ENCODE measurements around the gene SERAC1. TPM values are rescaled to one million over a fixed set of nuclear protein-coding genes. Genes with fewer than 3 reads are reported as not detected.

Gene SERAC1
- total and polyA plus RNA-seq, 2 donors from 2014 or later, result 5.8 to 6.7 TPM

DNA sequence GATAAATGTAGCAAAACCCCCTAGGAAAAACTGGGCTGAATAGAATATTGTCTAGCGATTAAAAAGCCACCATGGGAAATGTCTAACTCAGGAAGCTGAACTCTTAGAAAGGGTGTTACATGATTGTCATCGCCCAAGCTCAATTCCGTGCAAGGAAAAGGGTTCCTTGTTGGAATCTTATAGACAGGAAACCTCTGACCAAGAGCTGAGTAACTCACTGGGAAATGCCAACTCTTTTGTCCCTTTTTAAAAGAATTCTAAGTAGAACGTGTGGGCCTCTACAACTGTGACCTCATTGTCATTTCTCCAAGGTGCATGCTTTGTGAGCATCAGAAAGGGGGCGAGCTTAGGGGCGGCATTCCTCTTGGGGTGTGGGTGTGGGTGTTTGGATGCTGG, 98.3 kb downstream of the SERAC1 start:
- no peak overlapping the region for H3K27ac ChIP-seq (ENCODE audit: low read depth in 2 of 2, low read length in 2 of 2)
- FAIRE-seq (no peak), DNase-seq (no peak)
- H3K9ac ChIP-seq (ENCODE audit: low read length in 3 of 3), result no peak overlapping the region
- peaks cover 0 to 6% (median 0%) of the 10 kb centered on the region in 3 donors for H3K4me1 ChIP-seq (ENCODE audit: control insufficient read depth in 2 of 3, insufficient read depth in 2 of 3, low read depth in 1 of 3, low read length in 3 of 3)
- H3K36me3 ChIP-seq (ENCODE audit: control insufficient read depth in 2 of 3, insufficient read depth in 3 of 3, low read length in 3 of 3), result peaks cover 0 to 3% (median 0%) of the 10 kb centered on the region in 3 donors
- H3K9me3 ChIP-seq (ENCODE audit: control insufficient read depth in 2 of 3, insufficient read depth in 1 of 3, low read length in 3 of 3), result no peaks in the 10 kb centered on the region
- H3K4me3 ChIP-seq (ENCODE audit: low read length in 3 of 3), result no peak overlapping the region
- TF ChIP-seq, protein P1, sequence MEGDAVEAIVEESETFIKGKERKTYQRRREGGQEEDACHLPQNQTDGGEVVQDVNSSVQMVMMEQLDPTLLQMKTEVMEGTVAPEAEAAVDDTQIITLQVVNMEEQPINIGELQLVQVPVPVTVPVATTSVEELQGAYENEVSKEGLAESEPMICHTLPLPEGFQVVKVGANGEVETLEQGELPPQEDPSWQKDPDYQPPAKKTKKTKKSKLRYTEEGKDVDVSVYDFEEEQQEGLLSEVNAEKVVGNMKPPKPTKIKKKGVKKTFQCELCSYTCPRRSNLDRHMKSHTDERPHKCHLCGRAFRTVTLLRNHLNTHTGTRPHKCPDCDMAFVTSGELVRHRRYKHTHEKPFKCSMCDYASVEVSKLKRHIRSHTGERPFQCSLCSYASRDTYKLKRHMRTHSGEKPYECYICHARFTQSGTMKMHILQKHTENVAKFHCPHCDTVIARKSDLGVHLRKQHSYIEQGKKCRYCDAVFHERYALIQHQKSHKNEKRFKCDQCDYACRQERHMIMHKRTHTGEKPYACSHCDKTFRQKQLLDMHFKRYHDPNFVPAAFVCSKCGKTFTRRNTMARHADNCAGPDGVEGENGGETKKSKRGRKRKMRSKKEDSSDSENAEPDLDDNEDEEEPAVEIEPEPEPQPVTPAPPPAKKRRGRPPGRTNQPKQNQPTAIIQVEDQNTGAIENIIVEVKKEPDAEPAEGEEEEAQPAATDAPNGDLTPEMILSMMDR (IDR thresholded peaks at IDR 0.05; ENCODE audit: borderline replicate concordance, extremely low read depth, insufficient read depth), result no peak
- no peaks in the 10 kb centered on the region for H3K27me3 ChIP-seq (ENCODE audit: control insufficient read depth, insufficient read depth, low read length)
- intact Hi-C loops (cut with DNase I), result no loop called here

DNA sequence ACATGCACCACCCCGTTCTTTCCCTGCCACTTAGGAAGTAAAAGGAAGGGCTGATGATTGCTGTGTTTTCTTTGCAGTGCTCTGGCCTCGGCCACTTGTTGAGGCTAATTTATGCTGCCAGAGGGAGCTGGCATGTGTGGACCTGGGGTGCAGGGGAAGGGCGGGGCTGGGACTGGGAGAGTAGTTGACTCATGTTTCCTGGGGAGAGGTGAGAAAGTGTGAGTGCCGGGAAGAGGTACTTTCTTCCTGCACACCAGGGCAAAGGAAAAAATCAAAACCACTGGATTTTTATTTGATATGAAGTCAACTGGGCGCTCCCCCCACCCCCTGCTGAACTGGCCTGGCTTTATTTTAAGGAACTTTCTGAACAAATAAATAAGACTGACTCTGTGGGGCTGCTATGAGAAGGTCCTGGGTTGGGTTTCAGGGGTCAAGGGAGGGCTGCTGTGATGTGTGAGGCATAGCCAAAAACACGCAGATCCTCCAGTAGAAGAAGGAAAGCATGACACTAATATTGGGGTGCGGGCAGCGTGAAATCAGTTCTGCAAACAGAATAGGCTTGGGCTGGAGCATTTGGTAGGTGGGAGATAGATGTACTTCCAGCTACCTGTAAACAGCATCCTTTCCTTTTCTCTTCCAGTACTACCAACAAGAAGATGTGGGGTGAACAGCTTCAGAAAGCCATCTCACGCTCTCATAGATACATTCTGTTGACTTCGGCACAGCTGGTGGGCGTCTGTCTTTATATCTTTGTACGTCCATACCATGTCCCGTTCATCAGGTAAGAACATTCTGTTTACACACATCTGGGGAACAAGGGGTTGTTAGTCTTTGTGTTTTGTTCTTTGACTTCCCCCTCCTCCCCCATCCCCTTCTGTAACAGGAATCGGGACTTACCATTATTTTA, 98.9 kb downstream of the SERAC1 start:
- DNase-seq (peak in 3 of 5 donors; percentile 41 to 93 (median 48)), FAIRE-seq (no peak)
- Histone ChIP-seq H3K4me3 (ENCODE audit: low read length in 3 of 3) (no peak overlapping the region), H3K27ac (ENCODE audit: low read depth in 2 of 2, low read length in 2 of 2) (no peak overlapping the region), H3K9me3 (ENCODE audit: control insufficient read depth in 2 of 3, insufficient read depth in 1 of 3, low read length in 3 of 3) (no peaks in the 10 kb centered on the region), H3K9ac (ENCODE audit: low read length in 3 of 3) (no peak overlapping the region), H3K4me1 (ENCODE audit: control insufficient read depth in 2 of 3, insufficient read depth in 2 of 3, low read depth in 1 of 3, low read length in 3 of 3) (peaks cover 0 to 6% (median 0%) of the 10 kb centered on the region in 3 donors), H3K36me3 (ENCODE audit: control insufficient read depth in 2 of 3, insufficient read depth in 3 of 3, low read length in 3 of 3) (peaks cover 0 to 3% (median 0%) of the 10 kb centered on the region in 3 donors), H3K27me3 (ENCODE audit: control insufficient read depth, insufficient read depth, low read length) (no peaks in the 10 kb centered on the region)
- intact Hi-C loops (cut with DNase I), result no loop called here
- TF ChIP-seq, protein P1 (IDR thresholded peaks at IDR 0.05; ENCODE audit: borderline replicate concordance, extremely low read depth, insufficient read depth), result no peak

DNA sequence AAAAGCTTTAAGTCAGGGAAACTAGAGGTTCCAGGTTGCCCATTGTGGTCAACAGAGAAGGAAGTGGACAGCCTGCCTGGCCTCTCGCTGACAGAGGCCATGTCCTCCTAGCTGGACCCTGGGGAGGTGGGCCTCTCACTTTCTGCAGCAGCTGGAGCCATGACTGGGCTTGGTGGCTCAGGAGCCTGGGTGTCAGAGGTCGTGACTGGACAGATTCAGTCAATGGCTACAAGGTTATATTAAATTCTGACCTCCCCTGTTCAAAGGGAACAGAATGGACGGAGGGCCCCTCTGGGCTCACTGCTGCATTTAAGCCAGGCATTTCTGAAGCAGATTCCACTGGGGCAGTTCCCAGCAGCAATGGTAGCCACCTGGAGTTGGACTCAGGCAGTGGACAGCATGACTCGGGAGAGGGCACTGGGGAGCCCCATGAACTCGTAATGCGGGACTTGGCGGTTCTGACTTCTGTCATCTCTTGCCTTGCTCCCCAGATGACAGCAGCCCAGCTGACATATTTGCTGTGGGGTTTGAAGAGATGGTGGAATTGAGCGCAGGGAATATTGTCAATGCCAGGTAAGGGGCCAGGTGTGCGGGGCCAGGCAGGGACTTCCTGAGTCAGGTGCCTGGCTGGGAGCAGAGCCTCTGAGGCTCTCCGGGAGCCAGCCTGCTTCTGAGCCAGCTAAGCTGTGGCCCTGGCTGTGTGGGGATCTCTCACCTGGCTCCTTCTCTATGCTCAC, 99.7 kb downstream of the SERAC1 start:
- intact Hi-C loops (cut with DNase I), result no loop called here
- H3K4me3 ChIP-seq (ENCODE audit: low read length in 3 of 3), result no peak overlapping the region
- no peak for FAIRE-seq

More for the DNA sequence above, 99.7 kb downstream of the SERAC1 start:
- Histone ChIP-seq H3K4me1 (ENCODE audit: control insufficient read depth in 2 of 3, insufficient read depth in 2 of 3, low read depth in 1 of 3, low read length in 3 of 3) (peaks cover 0 to 6% (median 0%) of the 10 kb centered on the region in 3 donors), H3K36me3 (ENCODE audit: control insufficient read depth in 2 of 3, insufficient read depth in 3 of 3, low read length in 3 of 3) (peaks cover 0 to 3% (median 0%) of the 10 kb centered on the region in 3 donors), H3K27ac (ENCODE audit: low read depth in 2 of 2, low read length in 2 of 2) (no peak overlapping the region), H3K27me3 (ENCODE audit: control insufficient read depth, insufficient read depth, low read length) (no peaks in the 10 kb centered on the region), H3K9me3 (ENCODE audit: control insufficient read depth in 2 of 3, insufficient read depth in 1 of 3, low read length in 3 of 3) (no peaks in the 10 kb centered on the region), H3K9ac (ENCODE audit: low read length in 3 of 3) (no peak overlapping the region)
- DNase-seq, result peak in 1 of 5 donors; percentile 58
- TF ChIP-seq, protein P1 (IDR thresholded peaks at IDR 0.05; ENCODE audit: borderline replicate concordance, extremely low read depth, insufficient read depth), result no peak

All from kidney (tissue), 14 donors.